HUDEP-2 (cell line): ENCODE data around the gene KIFC3.
A peak's percentile ranks its signal among the peaks of the same experiment; 100 is the strongest.
"Not testable (repeated sequence)": the region's sequence is repeated elsewhere in the genome, so short reads cannot be mapped to it uniquely, and the experiment has no call there.

ENCODE experiments used
- DNase-seq, 76 experiments: peaks; one replicate each; lab custom pipeline; 2025; ENCODE audit not compliant: unreplicated experiment in 76 of 76; lab: John Stamatoyannopoulos, UW

KIFC3 gene

DNA sequence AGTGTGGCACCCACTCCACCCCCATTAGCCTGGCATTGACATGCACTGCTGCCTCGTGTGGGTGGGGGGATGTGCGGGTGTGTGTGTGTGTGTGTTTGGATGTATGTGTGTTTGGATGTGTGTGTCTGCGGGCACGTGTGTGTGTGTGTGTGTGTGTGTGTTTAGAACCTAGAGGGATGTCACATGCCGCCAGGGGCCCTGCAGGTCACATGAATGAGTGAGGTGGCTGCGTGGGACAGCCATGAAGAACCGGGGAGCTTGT is 57.7 kb downstream of the KIFC3 start:
- DNase-seq = no peak

DNA sequence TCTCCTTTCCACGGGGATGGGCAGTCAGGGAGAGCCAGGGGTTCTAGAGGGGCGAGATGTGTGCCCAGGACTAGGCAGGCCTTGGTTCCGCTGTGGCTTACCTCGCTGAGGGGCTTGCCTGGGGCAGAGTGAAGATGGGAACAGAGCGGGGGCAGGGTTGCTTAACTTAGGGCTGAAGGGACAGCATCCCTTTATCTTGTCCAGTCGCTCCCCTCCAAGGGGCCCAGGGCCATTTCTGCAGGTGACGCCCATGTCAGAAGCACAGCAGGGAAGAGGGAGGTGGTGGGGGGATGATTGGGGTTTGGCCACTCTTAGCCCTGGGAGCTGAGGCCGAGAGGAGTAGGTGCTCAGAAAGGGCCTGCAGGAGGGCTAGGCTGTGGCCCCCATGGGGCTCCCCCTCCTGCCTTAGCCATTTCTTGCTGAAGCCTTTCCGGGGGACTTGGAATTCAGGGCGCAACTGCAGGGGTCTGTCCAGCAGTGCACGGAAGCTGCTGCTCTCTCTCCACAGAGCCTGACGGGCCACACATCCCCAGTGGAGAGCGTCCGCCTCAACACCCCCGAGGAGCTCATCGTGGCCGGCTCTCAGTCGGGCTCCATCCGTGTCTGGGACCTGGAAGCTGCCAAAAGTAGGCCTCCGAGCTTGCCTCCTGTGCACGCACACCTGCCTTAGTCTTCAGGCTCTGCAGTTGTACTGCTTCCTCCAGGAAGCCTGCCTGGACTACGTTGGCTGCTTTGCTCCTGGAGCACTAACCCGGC is 58.2 kb downstream of the KIFC3 start:
- DNase-seq = no peak

DNA sequence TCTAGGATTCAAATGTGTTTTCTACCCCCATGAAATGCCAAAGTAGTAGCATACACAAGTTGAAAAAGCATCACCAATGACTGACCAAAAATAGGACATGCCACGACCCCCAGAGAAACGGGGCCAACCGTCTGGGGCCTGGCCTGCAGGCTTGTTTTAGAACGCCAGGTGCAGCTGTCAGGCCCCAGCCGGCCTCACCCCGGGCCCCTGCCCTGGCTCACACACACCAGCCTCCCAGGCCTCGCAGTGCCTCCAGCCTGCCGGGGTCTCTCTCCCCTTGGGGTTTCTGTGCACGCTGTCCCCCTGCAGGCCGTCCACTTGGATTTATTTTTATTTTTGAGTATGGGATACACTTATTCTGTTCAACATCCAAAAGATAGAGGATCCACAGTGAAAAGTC is 58.8 kb downstream of the KIFC3 start:
- no peak for DNase-seq

DNA sequence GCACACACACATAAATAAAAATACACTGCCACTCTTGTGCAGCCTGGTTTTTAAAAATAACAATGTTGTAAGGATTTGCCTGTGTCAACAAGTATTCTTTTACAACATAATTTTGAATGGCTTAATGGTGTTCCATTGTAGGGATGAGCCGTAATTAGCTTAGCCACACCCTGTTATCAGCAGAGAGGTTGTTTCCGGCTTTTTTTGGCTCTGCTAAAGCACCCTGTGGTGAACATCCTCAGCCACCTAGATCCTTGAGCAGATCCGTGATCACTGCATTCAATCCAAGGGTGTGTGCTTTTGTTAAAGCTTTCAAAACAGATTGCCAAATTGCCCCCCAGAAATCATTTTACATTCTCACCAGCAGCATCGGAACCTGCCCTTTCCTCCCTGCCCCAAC is 59.7 kb downstream of the KIFC3 start:
- peak in 6 of 76 experiments; percentile 7 to 64 (median 36) for DNase-seq

DNA sequence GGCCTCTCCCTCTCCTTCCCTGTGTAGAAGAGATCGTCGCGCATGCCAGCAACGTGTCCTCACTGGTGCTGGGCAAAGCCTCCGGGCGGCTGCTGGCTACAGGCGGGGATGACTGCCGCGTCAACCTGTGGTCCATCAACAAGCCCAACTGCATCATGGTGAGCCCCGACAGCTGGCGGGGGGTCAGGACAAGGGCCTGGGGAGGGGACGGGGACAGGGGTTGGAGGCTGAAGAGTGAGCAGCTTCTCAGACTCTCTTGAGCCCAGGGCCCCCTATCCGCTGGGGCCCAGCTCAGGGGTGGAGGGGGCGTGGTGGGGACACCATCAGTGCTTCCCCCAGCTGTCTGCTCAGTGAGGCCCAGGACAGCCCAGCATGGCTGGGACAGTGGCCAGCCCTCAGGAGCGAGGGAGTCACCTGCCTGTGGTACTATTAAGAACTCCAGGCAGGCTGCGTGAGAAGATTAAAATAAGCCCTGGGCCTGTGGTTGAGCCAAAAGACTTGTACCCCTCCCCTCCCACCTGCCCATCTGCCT is 60.6 kb downstream of the KIFC3 start:
- peak in 6 of 76 experiments; percentile 13 to 54 (median 40) for DNase-seq

DNA sequence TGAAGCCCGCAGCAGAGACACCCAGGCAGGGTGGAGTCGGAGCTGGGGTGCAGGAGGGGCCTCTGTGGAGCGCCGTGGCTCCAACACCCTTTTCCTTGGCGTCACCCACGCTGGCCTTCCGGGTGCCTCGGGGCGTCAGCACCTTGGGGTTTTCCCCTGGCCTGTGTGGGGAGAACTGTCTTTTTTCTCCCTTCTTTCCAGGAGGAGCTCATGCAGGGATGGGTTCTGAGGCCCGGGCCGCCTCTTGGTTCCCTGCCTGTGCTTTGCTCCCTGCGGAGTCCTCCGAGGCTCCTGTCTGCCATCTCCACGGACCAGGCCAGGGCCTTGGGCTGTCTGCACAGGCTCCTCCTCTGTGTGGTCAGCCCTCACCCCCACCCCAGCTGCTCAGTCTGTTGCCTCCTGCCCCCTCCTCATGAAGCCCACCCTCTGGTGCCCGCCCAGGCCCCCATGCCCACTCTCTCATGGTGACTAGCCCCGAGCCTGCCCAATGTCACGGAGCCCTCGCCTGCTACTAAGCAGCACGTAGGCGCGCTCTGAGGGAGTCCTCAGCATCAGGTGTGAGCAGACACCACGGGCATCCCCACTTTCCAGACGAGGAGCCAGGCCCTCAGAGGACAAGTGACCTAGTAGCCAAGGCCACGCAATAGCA is 61.7 kb downstream of the KIFC3 start:
- no peak for DNase-seq

DNA sequence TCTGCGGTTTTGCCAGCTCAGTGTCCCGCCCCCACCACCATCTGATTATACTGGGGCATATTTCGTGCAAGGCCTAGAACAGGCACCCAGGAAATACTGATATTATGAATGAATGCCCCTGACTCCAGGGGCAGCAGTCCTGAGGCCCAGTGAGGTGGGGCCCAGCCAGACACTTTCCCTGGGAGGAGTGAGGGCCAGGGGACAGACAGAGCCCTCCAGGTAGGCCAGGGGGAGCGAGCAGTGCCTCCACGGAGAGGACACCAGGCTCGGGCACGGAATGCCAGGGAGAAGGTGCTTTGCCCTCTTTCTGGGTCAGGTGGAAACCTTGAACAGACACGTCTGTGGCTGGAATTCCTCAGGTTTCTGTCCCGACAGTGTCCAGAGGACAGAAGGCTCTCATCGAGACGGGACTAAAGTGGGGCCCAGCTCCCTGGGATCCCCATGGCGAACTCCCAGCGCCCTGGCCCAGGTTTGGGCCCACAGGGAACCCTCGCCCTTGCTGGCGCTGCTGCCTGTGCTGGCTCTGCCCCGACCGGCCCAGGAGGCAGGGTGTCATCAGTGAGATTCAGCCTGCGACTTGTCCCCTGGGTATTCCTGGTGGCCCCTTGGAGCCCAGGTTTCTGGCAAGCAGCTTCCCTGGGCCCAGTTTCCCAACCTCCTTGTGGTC is 62.4 kb downstream of the KIFC3 start:
- peak in 4 of 76 experiments; percentile 4 to 30 (median 16) for DNase-seq

DNA sequence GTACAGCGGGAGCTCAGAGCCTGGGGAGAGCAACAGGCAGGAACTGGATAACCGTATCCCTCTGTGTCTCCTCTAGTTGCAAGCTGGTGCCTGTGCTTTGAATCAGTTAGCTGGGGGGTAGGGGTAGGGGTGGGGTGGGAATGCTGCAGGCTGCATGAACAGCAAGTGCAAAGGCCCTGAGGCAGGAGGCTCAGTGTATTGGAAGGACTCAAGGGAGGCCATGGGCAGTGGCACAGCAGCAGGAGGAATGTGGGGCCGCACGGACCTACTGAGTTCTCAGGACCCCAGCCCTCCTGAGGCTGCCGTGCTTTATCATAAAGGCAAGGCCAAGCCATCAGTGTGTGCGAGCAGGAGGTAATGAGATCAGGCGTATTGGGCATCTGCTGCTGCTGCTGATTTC is 63.4 kb downstream of the KIFC3 start:
- no peak for DNase-seq

DNA sequence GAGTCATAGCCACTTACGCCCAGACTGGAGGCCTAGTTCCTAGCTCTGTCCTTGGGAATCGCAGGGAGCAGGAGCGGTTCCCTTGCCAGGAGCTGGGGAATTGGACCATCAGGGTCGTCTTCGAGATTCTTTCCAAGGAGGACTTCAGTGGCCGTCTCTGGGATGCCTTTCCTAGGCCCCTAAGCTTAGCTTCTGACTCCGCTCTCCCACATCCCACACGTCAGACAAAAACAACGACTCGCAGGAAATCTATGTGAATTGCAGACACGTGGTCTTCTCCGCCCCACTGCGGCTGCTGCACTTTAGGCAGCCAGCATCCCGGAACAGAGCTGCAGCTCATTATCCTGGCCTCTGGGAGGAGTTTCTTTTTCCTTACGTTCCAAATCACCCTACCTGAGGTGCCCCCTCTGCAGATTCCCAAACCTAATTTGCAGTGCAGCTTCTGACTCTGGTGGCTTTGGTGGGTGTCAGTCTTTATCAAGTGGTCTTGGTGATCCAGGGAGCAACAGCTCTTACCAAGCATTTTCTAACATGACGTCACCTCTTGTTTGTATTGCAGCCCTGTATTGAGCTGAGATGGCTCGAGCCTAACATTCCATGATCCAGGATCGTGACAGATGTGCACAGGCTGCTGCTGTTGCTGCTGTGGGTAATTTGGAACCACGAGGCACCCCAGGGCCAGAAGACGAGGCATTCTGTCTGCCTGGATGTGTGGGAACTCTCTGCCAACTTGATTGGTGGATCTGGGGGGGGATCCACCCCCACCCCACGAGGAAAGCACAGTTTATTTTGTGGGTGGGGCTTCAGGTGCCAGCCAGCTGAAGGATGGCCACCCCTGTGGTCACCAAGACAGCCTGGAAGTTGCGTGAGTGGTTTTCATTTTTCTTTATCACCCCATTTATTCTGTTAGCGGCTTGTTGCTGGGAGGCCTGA is 65.6 kb downstream of the KIFC3 start:
- peak in 36 of 76 experiments; percentile 6 to 45 (median 16) for DNase-seq

DNA sequence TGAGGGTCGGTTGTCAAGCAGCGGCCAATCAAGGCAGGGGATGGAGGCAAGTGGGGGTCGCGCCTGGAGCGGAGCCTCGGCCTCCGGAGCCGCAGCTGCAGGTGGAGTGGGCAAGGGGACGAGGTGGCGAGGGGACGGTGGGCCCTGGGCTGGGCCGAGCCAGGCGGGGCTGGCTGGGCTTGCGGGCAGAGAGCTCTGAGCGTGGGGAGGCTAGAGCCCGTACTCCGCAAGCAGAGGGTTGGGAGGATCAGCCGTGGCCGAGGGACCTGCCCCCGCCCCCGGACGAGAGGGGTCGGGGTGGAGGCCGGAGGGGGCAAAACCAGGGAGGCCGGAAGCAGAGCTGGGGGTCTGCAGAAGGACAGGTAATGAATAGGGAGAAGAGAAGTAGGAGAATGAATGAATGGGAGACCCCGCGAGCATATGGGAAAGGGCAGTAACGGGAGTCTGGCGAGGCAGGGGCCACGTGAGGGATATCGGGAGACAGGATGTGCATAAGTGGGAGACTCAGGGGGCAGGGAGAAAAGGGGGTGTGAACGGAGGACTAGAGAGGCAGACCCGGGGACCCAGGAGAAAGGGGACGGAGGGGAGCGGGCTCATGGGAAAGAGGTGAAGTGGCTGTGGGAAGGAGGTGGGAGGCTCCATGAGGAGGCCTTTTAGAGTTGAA is 66.4 kb downstream of the KIFC3 start, which contains the start of gene KATNB1:
Gene KATNB1 (plus strand): TSS at position 16 of the 664 bp plus-strand sequence. CDS start 1,474 bp downstream, outside the sequence.
- DNase-seq = peak in 1 of 76 experiments; percentile 36

DNA sequence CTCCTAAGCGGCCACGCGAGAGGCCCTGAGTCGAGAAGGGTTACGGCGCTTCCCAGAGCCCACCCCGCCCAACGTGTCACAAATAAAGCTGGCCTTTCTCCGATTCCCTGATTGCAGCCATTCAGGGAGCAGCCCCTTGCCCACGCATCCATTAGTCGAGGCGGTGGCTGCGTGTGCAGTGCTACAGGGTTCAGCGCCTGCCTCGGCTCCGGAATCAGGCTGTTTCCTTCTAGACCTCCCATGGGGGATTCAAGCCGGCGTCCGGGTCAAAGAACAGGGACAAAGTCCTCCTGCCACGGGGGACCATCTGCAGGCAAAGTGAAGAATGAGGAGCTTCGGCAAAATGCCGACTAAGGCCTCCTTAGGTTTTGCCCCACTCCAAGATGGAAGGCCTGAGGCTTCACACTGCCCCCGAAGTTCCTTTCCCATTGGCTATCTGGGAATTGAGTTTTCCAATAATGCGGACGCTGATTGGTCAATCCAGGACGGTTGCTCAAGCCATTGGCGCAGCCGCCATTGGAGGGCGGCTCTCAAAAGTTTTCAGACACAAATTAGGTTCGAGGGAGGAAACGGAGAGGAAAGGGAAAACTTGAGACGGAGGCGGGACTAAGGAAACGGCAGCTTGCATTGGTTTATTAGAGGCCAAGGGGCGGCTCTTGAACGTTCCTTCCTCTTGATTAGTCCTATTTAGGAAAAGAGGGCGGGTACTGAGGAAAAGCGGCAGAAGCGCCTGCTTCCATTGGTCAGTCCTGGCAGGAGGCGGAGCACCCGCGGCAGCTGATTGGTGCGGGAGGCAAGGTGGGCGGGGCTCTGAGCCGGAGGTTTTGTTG is 67.2 kb downstream of the KIFC3 start:
- DNase-seq = peak in 75 of 76 experiments; percentile 58 to 100 (median 98)

DNA sequence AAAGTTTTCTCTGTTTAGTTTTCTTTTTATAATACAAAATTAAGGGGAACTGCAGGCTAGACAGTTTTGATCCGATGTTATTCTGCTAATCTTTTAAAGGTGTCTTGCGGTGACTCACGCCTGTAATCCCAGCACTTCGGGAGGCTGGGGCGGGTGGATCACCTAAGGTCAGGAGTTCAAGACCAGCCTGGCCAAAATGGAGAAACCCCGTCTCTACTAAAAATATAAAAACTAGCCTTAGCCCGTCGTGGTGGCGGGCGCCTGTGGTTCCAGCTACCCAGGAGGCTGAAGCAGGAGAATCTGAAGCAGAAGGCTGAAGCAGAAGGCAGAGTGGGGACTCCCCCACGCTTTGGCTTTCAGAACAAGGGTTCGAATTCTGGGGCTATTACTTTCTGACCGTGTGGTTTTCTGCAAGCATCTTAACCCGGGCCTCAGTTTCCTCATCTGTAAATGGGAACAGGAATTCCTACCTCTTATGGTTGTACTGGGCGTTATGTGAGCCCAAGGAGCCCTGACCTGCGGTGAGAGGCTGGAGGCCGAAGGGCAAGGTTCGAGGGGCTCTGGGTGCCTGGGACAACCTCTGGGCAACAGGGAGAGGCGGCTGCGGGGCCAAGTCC is 67.9 kb downstream of the KIFC3 start:
- peak in 1 of 76 experiments; percentile 44 for DNase-seq

DNA sequence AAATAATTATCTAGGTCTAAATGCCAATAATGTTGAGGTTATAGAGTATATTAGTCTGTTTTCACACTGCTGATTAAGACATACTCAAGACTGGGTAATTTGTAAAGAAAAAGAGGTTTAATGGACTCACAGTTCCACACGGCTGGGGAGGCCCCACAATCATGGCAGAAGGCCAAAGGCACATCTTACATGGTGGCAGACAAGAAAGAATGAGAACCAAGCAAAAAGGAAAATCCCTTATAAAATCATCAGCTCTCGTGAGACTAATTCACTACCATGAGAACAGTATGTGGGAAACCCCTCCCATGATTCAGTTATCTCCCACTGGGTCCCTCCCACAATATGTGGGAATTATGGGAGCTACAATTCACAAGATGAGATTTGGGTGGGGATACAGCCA is 69.6 kb downstream of the KIFC3 start:
- no peak for DNase-seq

DNA sequence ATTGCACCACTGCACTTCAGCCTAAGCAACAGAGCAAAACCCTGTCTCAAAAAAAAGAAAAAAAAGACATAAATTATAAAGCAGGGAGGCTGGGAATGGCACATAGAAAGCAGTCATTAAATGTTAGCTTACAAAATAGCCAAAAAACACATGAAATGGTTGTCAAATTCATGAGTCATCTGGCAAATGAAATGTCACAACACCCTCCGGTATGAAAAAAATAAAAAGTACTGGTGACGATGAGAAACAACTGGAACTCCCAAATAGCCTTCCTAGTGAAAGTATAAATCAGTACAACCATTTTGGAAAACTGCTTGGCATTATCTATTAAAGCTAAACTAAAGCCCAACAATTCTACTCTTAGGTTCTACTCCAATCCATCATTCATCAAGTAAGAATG is 70.3 kb downstream of the KIFC3 start:
- DNase-seq = no peak

DNA sequence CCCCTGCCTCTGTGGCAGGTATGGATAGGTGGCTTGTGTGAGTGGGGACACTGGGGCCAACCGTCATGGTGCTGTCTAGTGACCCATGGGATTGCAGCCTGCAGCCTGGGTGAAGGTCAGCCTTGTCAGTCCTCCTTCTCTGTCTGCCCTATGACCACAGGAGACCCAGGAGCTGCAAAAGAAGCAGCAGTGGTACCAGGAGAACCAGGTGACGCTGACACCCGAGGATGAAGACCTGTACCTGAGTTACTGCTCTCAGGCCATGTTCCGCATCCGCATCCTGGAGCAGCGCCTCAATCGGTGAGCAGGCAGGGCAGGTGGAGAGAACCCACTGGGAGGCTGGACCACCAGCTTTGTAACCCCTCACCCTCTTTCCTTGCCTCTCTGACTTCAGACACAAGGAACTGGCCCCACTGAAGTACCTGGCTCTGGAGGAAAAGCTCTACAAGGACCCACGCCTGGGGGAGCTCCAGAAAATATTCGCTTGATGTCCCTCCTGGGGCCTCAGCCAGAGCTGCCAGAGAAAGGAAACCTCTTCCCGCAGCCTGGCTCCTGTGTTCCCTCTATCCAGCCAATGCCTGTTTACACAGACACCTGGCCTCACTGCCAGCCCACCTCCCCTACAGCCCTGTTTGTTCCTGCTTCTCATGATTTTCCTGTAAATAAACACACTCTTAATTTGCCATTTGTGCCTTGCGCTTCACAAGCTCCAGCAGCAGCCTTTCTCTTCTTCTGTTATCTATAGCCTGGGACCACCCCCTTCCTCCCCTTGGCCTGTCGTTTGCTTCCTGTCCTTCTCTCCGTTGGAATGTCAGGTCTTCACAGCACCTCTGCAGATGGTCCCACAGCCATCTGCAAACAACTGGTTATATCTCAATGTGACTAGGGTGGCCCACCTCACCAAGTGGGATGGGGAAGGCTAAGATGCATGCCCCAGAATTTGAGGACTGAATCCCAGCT is 71.2 kb downstream of the KIFC3 start:
- no peak for DNase-seq

DNA sequence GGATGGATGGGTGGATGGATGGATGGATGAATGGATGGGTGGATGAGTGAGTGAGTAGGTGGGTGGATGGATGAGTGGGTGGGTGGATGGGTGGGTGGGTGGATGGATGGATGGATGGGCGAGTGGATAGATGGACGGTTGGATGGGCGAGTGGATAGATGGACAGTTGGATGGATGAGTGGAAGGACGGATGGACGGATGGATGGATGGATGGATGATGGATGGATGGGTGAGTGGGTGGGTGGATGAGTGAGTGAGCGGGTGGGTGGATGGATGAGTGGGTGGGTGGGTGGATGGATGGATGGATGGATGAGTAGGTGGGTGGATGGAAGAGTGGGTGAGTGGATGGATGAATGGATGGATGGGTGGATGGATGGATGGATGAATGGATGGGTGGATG is 72.4 kb downstream of the KIFC3 start:
- DNase-seq = not testable (repeated sequence)

DNA sequence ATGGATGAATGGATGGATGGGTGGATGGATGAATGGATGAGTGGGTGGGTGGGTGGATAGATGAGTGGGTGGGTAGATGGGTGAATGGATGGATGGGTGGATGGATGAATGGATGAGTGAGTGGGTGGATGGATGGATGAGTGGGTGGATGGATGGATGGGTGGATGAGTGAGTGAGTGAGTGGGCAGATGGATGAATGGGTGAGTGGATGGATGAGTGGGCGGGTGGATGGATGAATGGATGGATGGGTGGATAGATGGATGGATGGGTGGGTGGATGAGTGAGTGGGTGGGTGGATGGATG is 73.2 kb downstream of the KIFC3 start:
- no peak for DNase-seq
